ENCODE results near the gene MARK1.

DNA sequence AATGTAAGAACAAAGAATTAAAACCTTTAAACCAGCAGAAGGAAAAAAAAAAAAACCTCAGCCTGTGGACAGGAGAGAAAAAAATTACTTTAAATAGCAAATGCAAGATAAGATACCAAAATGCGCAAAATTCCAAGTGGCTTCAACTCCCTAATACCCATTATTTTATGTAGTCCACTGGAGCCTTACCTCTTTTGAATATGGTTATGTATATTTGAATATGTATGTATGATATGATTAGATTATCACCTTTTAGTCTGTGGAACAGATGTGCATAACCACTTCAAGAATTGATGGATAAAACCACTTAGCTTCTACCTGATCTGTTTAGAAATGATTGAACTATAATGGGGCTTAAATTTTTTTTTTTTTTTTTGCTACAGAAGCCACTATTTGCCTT is 109.8 kb downstream of the MARK1 start:
- TF ChIP-seq POLR2A (IDR thresholded peaks at IDR 0.05): no peak
- TF ChIP-seq, protein P1, sequence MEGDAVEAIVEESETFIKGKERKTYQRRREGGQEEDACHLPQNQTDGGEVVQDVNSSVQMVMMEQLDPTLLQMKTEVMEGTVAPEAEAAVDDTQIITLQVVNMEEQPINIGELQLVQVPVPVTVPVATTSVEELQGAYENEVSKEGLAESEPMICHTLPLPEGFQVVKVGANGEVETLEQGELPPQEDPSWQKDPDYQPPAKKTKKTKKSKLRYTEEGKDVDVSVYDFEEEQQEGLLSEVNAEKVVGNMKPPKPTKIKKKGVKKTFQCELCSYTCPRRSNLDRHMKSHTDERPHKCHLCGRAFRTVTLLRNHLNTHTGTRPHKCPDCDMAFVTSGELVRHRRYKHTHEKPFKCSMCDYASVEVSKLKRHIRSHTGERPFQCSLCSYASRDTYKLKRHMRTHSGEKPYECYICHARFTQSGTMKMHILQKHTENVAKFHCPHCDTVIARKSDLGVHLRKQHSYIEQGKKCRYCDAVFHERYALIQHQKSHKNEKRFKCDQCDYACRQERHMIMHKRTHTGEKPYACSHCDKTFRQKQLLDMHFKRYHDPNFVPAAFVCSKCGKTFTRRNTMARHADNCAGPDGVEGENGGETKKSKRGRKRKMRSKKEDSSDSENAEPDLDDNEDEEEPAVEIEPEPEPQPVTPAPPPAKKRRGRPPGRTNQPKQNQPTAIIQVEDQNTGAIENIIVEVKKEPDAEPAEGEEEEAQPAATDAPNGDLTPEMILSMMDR (IDR thresholded peaks at IDR 0.05 in 4 of 5, conservative IDR thresholded peaks at IDR 0.05 in 1 of 5): no peak
